Kidney (tissue), 14 donors: ENCODE results near the gene NCCRP1. TPM values are rescaled to one million over a fixed set of nuclear protein-coding genes. Genes with fewer than 3 reads are reported as not detected.
"Not testable (repeated sequence)": the region's sequence is repeated elsewhere in the genome, so short reads cannot be mapped to it uniquely, and the experiment has no call there.

Source experiments
- DNase-seq, 5 donors: peaks; one replicate each; pipeline ENCODE4 v3.0.0-alpha.2; 2013 to 2020
- FAIRE-seq: peaks from 2 replicates; lab custom pipeline; 2012; peaks lifted over from hg19 to GRCh38; lab: Jason Lieb, UNC
- H3K27ac ChIP-seq, 2 donors: one replicate each; pipeline ENCODE4 v1.7.0; 2013; ENCODE audit warnings: low read depth in 2 of 2, low read length in 2 of 2, inconsistent platforms in 1 of 2
- H3K27me3 ChIP-seq: one replicate; pipeline ENCODE4 v1.7.1; 2013; ENCODE audit warnings: low read length, inconsistent platforms; ENCODE audit not compliant: control insufficient read depth, insufficient read depth
- H3K36me3 ChIP-seq, 3 donors: one replicate each; pipeline versions ENCODE4 v1.7.0 to v1.7.1; 2013; ENCODE audit warnings: low read length in 3 of 3, control low read depth in 1 of 3, inconsistent platforms in 1 of 3; ENCODE audit not compliant: insufficient read depth in 3 of 3, control insufficient read depth in 2 of 3
- H3K4me1 ChIP-seq, 3 donors: one replicate each; pipeline versions ENCODE4 v1.7.0 to v1.7.1; 2013; ENCODE audit warnings: low read length in 3 of 3, inconsistent platforms in 1 of 3, low read depth in 1 of 3; ENCODE audit not compliant: control insufficient read depth in 2 of 3, insufficient read depth in 2 of 3
- H3K4me3 ChIP-seq, 3 donors: one replicate each; pipeline versions ENCODE4 v1.7.0 to v1.8.1; 2013; ENCODE audit warnings: low read length in 3 of 3, control low read depth in 1 of 3, inconsistent platforms in 1 of 3
- H3K9ac ChIP-seq, 3 donors: one replicate each; pipeline versions ENCODE4 v1.7.0 to v1.7.1; 2013; ENCODE audit warnings: low read length in 3 of 3, control low read depth in 1 of 3, inconsistent platforms in 1 of 3
- H3K9me3 ChIP-seq, 3 donors: one replicate each; pipeline versions ENCODE4 v1.7.0 to v1.7.1; 2013; ENCODE audit warnings: low read length in 3 of 3, control low read depth in 1 of 3, inconsistent platforms in 1 of 3; ENCODE audit not compliant: control insufficient read depth in 2 of 3, insufficient read depth in 1 of 3
- intact Hi-C: fragments of 100-400 bp; cut with DNase I; formaldehyde crosslinking; loops from one replicate; pipeline ENCODE4 v1.11.1; 2022
- polyA plus RNA-seq: library from polyadenylated mRNA; stranded (reverse); fragments of 350-450 nt; fragmentation: Illumina TruSeq; extraction: RNeasy Lipid Tissue Mini Kit (QIAGEN cat#74804); gene quantifications from one replicate; pipeline ENCODE4 v1.2.3, GENCODE V29; 2014; ENCODE audit warnings: low read depth, low replicate concordance; ENCODE audit not compliant: insufficient read depth
- total RNA-seq: library from RNA; stranded (reverse); fragmentation: NEBNext Ultra II Directional; extraction: Animal tissue kit (Norgen Biotek cat#: 25700); gene quantifications from one replicate; pipeline ENCODE4 v1.2.1, GENCODE V29; 2021
- TF ChIP-seq, protein P1 (sequence below): IDR thresholded peaks from 3 replicates; pipeline ENCODE4 v1.5.1; 2012; ENCODE audit warnings: mild to moderate bottlenecking, moderate library complexity, borderline replicate concordance; ENCODE audit not compliant: insufficient read depth; ENCODE audit errors: extremely low read depth
- donor health status: control.
- donor health status: control.
- donor health status: control.
- donor health status: control.
- donor health status: control.
- donor health status: DM: yes; HTN: yes; CAD: no.
- donor health status: Normal renal cell carcinoma (clear cell type).

The NCCRP1 gene
- total and polyA plus RNA-seq, 2 donors from 2014 or later, result 0.60 to 5.5 TPM

DNA sequence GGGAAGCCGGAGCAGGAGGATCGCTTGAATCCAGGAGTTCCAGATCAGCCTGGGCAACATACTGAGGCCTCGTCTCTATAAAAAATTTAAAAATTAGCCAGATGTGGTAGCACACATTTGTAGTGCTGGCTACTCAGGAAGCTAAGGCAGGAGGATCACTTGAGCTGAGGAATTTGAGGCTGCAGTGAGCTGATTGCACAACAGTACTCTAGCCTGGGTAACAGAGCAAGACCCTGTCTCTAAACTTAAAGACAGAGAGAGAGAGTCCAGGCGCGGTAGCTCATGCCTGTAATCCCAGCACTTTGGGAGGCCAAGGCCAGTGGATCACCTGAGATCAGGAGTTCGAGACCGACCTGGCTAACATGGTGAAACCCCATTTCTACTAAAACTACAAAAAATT lies 43.7 kb downstream of the NCCRP1 start:
- no peak overlapping the region for H3K4me3 ChIP-seq
- no peaks in the 10 kb centered on the region for H3K36me3 ChIP-seq
- H3K27me3 ChIP-seq, result no peaks in the 10 kb centered on the region
- no peaks in the 10 kb centered on the region for H3K9me3 ChIP-seq
- TF ChIP-seq, protein P1, sequence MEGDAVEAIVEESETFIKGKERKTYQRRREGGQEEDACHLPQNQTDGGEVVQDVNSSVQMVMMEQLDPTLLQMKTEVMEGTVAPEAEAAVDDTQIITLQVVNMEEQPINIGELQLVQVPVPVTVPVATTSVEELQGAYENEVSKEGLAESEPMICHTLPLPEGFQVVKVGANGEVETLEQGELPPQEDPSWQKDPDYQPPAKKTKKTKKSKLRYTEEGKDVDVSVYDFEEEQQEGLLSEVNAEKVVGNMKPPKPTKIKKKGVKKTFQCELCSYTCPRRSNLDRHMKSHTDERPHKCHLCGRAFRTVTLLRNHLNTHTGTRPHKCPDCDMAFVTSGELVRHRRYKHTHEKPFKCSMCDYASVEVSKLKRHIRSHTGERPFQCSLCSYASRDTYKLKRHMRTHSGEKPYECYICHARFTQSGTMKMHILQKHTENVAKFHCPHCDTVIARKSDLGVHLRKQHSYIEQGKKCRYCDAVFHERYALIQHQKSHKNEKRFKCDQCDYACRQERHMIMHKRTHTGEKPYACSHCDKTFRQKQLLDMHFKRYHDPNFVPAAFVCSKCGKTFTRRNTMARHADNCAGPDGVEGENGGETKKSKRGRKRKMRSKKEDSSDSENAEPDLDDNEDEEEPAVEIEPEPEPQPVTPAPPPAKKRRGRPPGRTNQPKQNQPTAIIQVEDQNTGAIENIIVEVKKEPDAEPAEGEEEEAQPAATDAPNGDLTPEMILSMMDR, result no peak
- no peak overlapping the region for H3K9ac ChIP-seq
- H3K27ac ChIP-seq, result no peak overlapping the region
- H3K4me1 ChIP-seq, result no peaks in the 10 kb centered on the region
- intact Hi-C loops, result no loop called here
- DNase-seq (no peak), FAIRE-seq (no peak)

DNA sequence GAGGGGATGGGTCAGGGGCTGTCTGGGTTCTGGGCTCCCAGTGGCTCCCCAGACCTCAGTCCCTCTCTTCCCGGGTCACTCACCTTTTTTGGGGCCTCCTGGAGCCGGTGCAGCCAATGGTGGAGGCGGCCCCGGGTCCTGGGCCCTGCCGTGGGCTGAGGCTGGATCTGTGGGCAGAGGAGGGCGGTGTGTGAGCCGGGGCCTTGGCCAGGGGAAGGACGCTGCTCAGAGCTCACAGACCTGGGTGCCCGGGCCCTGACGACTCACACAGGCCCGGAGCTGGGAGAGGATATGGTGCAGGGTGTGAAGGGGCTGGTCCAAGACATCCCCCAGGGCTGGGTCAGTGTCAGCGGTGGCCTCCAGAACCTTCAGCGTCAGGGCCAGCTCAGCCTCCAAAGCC lies 47.0 kb downstream of the NCCRP1 start:
- H3K36me3 ChIP-seq, FAIRE-seq, H3K27ac ChIP-seq, intact Hi-C loops, DNase-seq, H3K27me3 ChIP-seq, H3K4me1 ChIP-seq, H3K9ac ChIP-seq, H3K4me3 ChIP-seq, H3K9me3 ChIP-seq: not testable (repeated sequence)

DNA sequence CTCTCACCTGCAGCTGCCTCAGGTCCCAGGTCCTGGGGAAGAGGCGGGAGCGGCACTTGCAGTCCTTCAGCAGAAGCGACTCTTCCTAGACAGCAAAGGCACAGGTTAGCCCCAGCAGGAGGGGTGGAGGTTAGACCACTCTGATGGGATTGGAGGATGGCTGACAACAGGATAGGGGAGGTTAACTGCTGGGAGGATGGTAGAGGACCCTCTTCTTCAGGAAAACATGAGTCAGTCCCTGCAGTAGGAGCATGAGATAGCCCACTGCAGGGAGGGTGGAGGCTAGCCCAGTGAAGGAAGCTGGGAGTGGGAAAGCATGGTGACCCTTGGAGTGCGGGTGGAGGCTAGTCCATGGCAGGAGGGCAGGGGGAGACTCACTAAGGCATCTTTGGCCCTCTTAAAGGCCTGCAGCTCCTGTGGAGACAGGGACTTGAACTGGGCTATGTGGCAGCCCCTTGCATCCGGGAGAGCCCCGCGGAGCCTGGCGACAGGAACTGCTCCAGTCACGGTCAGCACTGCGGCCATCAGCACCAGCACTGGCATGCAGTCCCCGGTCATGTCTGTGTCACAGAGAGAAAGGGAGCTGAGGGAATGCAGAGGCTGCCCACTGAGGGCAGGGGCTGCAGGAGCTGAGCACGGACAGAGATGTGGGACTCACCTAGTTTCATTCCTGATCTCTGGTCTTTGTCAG lies 47.8 kb downstream of the NCCRP1 start, which contains the start of gene IFNL3:
TSS of gene IFNL3 (minus strand) at position 597 of the 691 bp plus-strand sequence. CDS start at position 558, 39 bp downstream.
- H3K4me1 ChIP-seq, H3K9me3 ChIP-seq, H3K4me3 ChIP-seq, H3K9ac ChIP-seq, H3K27ac ChIP-seq, H3K36me3 ChIP-seq, intact Hi-C loops, DNase-seq, FAIRE-seq: not testable (repeated sequence)
- peaks cover 18% of the 10 kb centered on the region for H3K27me3 ChIP-seq

DNA sequence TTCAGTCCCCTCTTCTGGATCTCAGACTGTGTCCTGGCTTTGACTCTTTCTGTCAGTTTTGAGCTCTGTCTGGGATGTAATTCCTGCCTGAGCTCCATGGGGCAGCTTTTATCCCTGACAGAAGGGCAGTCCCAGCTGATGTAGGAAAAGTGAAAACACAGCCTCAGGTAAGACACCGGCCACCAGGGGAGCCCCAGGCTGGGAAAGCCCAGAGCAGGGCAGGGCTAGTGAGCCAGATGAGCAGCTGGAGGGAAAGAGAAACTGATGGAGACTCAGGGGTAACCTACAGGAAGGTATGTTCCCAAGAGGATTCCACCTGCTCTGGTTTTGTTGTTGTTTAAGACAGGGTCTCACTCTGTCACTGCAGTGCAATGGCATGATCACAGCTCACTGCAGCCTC lies 48.4 kb downstream of the NCCRP1 start:
- H3K4me3 ChIP-seq, H3K9me3 ChIP-seq, H3K9ac ChIP-seq, H3K36me3 ChIP-seq, DNase-seq, intact Hi-C loops, FAIRE-seq, H3K27ac ChIP-seq, H3K4me1 ChIP-seq: not testable (repeated sequence)
- H3K27me3 ChIP-seq, result peaks cover 18% of the 10 kb centered on the region

DNA sequence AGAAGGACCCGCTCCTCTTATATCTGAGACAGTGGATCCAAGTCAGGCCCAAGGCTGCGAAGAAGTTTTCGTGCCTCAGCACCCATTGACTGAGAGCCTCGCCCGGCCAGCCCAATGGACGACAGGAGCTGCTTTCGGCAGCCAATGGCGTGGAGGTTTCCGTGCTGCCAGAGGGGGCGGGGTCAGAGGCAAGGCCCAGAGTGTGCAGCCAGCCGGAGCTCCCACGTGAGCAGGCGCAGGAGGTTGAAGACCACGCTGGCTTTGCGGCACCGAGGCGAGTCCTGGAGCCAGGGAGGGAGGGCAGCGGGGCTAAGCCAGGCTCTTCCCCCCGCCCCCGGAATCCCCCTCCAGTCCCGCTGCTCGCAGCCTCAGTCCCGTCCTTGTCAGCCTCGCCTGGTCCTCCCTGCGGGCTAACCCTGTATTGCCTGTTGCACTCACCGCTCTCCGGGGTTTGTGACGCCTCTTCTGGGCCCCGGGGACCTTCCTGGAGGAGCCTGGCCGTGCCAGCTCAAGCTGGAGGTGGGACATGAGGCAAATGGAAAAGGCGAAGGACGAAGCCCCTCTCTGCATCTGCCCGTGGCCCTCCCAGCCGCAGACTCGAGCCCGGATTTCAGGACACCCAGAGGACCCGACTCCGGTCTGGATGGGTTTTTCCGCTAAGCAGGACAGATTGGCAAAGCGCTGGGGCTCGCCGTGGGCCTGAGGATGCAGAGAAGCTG lies 50.3 kb downstream of the NCCRP1 start:
- FAIRE-seq (no peak), DNase-seq (peak; percentile 69 to 86 (median 78))
- TF ChIP-seq, protein P1, result no peak
- Histone ChIP-seq H3K27ac (no peak overlapping the region), H3K9ac (no peak overlapping the region), H3K36me3 (no peaks in the 10 kb centered on the region), H3K9me3 (no peaks in the 10 kb centered on the region), H3K27me3 (peaks cover 18% of the 10 kb centered on the region), H3K4me1 (peaks cover 0 to 2% (median 0%) of the 10 kb centered on the region in 3 donors), H3K4me3 (no peak overlapping the region)
- intact Hi-C loops, result no loop called here
